Stimulated activated naive B cell treated with anti-CD40 and anti-IgM and Interleukin-4, amounts not matched to agents 10 μg/mL and 1 μg/mL and 100 μg/mL, for 72 hours (primary cell): ENCODE measurements around the gene HAND2.

ENCODE experiments used
- ATAC-seq, 2 donors: fragments of 150-1000 bp; cut with Tn5 transposase; replicated peaks; 2 replicates each; pipeline ENCODE4 v1.10.0; 2021; ENCODE audit warnings: moderate library complexity in 1 of 2
- DNase-seq: peaks from one replicate; pipeline ENCODE4 v3.0.0; 2021
- H3K27ac Mint-ChIP-seq: one replicate; pipeline ENCODE4 v1.8.0; 2022; ENCODE audit warnings: mild to moderate bottlenecking, mixed read lengths
- H3K27me3 Mint-ChIP-seq, 2 donors: one replicate each; pipeline ENCODE4 v1.8.0; 2022; ENCODE audit warnings: mixed read lengths in 2 of 2
- H3K36me3 Mint-ChIP-seq, 2 donors: one replicate each; pipeline ENCODE4 v1.8.0; 2022; ENCODE audit warnings: mixed read lengths in 2 of 2, mild to moderate bottlenecking in 1 of 2
- H3K4me1 Mint-ChIP-seq, 2 donors: one replicate each; pipeline ENCODE4 v1.8.0; 2022; ENCODE audit warnings: mixed read lengths in 2 of 2, mild to moderate bottlenecking in 1 of 2
- H3K4me3 Mint-ChIP-seq, 2 donors: one replicate each; pipeline ENCODE4 v1.8.0; 2022; ENCODE audit warnings: mild to moderate bottlenecking in 2 of 2, mixed read lengths in 2 of 2, moderate library complexity in 1 of 2
- H3K9me3 Mint-ChIP-seq, 2 donors: one replicate each; pipeline ENCODE4 v1.8.0; 2022; ENCODE audit warnings: mixed read lengths in 2 of 2, mild to moderate bottlenecking in 1 of 2

HAND2 gene

DNA sequence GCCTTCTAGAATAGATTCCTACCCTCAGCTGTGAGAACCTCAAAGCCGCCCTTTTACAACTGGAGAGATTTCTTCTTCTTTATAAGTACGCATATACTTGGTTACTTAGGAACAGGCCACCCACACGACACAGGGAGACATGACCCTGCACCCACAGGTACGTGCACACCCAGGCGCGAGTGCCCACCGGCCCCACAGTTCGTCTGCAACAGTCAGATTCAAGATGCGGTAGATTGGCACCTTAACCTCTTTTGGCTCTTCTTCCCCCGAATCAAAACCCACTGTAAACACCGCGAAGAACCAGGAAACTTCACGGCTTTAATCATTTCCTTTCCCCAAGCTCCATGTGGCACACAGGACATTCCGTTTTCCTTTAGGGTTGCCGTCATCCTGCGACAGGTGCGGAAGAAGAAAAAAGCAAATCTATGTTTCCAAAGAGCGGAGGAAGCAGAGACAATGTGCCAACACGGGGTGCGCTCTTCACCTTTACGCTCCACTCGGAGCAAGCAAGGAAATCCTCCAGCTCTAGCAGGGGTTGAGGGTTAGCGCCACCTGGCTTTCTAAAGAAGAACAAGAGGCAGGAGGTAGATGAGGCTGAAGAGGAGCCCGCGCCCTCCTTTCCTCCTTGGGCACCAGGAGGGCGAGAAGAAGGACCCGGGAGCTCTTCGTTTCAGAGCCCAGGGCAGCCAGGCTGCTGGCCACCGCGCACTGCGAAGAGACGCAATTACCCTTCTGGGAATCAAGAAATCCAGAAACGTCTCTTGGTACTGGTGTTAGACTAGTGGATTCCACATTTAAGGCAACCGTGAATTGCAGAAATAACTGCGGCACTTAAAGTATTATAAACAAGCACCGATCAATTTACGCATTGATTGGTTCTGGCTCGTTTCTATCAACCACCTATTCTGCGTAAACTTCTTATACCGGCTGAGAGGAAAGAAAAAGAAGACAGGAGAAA is 35.7 kb downstream of the HAND2 start:
- H3K4me3 Mint-ChIP-seq = peak overlapping the region; percentile 83
- peaks cover 11 to 13% of the 10 kb centered on the region in 2 donors for H3K4me1 Mint-ChIP-seq
- H3K27me3 Mint-ChIP-seq = peaks cover 35 to 46% of the 10 kb centered on the region in 2 donors
- ATAC-seq = peak; percentile 94 to 95
- peak; percentile 38 for DNase-seq
- H3K27ac Mint-ChIP-seq = peak overlapping the region; percentile 47
- H3K36me3 Mint-ChIP-seq = no peaks in the 10 kb centered on the region
- H3K9me3 Mint-ChIP-seq = no peaks in the 10 kb centered on the region

DNA sequence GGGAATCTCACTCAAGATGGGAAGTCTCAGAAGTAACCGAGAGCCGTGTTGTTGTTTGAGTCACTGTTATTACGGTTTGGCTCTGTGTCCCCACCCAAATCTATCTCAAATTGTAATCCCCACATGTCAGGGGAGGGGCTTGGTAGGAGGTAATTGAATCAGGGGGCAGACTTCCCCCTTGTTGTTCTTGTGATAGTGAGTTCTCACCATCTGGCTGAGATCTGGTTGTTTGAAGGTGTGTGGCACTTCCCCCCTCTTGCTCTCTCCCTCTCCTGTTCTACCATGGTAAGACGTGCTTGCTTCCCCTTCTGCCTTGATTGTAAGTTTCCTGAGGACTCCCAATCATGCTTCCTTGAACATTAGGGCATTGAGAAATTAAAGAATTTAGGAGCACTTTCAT is 37.0 kb downstream of the HAND2 start:
- Mint-ChIP-seq H3K4me3 (no peak overlapping the region), H3K36me3 (no peaks in the 10 kb centered on the region), H3K27ac (no peak overlapping the region), H3K4me1 (peaks cover 8 to 11% of the 10 kb centered on the region in 2 donors), H3K27me3 (peaks cover 38 to 45% of the 10 kb centered on the region in 2 donors), H3K9me3 (no peaks in the 10 kb centered on the region)
- ATAC-seq (no peak), DNase-seq (no peak)

DNA sequence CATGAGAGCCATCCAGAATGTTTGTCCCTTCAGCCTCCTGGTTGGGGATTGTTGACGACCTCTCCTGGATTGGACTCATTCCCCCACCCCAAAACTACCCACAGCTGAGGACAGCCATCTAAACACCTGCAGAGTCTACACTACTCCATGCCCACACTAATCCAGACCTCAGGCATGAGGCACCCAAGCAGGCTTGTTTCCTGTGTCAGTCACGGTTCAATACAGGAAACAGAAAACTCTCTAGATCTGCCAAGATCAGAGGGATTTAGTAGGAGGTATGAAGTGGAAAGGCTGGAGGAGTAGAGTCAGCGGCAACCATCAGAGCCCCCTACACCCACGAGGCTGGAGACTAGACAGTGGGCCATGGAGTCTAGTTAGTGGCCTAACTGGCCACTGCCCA is 37.7 kb downstream of the HAND2 start:
- no peak overlapping the region for H3K4me3 Mint-ChIP-seq
- H3K36me3 Mint-ChIP-seq = no peaks in the 10 kb centered on the region
- DNase-seq (no peak), ATAC-seq (no peak)
- H3K27me3 Mint-ChIP-seq = peaks cover 39 to 45% of the 10 kb centered on the region in 2 donors
- no peaks in the 10 kb centered on the region for H3K9me3 Mint-ChIP-seq
- H3K27ac Mint-ChIP-seq = no peak overlapping the region
- H3K4me1 Mint-ChIP-seq = peaks cover 4 to 7% of the 10 kb centered on the region in 2 donors

DNA sequence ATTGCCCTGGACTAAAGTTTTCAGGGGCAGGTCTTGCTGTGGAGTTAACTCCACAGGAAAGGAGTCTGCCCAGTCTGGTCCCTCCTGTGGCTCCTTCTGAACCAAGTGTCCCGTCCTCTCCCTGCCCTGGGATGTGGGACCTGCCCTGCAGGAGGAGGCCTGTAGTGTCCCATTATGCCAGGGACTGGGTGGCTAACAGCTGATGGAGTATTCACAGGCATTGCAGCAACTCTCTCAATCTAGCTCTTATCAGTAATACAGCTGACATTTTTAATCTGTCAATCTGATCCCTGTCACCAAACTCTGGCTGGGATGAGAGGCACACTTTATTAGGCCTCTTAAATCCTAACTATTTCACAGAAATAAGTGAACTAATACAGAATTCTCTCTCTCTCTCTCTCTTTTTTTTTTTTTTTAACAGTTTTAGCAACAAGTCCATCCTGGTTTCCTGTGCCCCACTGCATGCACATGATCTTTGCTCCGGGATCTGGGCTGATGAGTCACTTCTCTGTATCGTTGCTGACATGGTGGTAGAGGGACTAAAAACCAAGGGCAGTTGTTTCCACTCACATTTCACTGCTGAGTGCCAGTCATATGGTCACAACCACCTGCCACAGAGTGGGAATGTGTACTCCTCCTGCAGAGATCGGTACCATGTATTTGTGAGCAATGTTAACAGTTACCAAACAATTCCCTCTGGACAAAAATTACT is 39.1 kb downstream of the HAND2 start:
- Mint-ChIP-seq H3K9me3 (no peaks in the 10 kb centered on the region), H3K27ac (no peak overlapping the region), H3K36me3 (no peaks in the 10 kb centered on the region), H3K27me3 (peaks cover 35 to 49% of the 10 kb centered on the region in 2 donors), H3K4me1 (peaks cover 4 to 7% of the 10 kb centered on the region in 2 donors), H3K4me3 (no peak overlapping the region)
- no peak for ATAC-seq
- DNase-seq = no peak

DNA sequence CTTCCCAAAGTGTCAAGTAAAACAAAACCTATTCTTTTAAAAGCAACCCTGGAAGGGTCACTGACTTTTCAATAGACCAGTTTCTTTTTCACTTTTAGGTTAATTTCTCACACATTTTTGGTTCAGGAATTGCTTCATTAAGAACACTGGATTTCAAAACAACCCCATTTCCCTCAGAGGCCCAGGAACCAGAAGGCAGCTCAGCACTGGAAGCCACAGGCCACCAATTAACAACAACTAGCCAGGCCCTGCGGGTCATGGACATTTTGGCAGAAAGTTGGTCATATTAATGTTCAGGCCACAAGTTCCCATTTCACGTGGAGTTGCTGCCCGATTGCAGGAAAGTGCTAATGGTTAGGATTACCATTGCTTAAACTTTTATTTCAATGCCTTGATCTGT is 39.8 kb downstream of the HAND2 start:
- Mint-ChIP-seq H3K27ac (no peak overlapping the region), H3K36me3 (no peaks in the 10 kb centered on the region), H3K4me3 (no peak overlapping the region), H3K4me1 (peaks cover 4 to 7% of the 10 kb centered on the region in 2 donors), H3K9me3 (no peaks in the 10 kb centered on the region), H3K27me3 (peaks cover 31 to 45% of the 10 kb centered on the region in 2 donors)
- no peak for DNase-seq
- no peak for ATAC-seq

DNA sequence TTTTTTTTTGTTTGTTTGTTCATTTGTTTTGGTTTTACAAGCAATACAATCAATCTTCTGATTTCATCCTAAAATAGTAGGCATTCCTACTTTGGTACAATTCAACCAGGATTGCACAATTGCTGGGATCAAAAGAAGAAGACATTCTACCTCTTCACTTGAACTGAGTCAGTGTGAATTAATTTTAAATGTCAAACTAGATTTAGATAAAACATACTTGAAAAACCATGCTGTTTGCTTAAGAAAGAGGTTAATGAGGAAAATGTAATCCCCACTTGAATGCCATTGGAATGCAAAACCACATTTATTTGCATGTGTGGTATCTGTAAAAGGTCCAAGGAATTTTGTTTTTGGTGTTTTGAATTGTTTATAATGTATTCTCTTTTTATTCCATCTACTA is 40.5 kb downstream of the HAND2 start:
- H3K9me3 Mint-ChIP-seq = no peaks in the 10 kb centered on the region
- no peak overlapping the region for H3K27ac Mint-ChIP-seq
- no peaks in the 10 kb centered on the region for H3K36me3 Mint-ChIP-seq
- no peak overlapping the region for H3K4me3 Mint-ChIP-seq
- H3K27me3 Mint-ChIP-seq = peaks cover 29 to 41% of the 10 kb centered on the region in 2 donors
- ATAC-seq (no peak), DNase-seq (no peak)
- H3K4me1 Mint-ChIP-seq = peaks cover 4 to 6% of the 10 kb centered on the region in 2 donors

DNA sequence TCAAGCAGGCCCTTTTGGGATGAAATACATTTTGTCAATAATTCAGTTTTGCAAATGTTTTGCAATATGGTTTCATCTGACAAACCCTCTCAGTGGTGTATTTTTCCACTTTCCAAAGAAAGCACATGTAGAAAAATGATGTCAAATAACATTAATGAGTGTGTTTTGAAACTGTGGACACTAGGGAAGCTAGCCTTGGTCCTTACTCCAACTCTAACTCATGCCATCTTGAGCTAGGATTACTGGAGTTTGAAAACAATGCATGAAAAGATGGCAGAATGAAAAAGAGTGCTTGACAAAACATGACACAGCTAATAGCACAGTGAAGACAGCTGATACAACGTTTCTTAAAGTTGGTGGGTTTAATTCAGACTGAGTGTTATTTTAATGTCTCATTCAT is 41.4 kb downstream of the HAND2 start:
- Mint-ChIP-seq H3K9me3 (no peaks in the 10 kb centered on the region), H3K27ac (no peak overlapping the region), H3K36me3 (no peaks in the 10 kb centered on the region), H3K4me1 (no peaks in the 10 kb centered on the region), H3K27me3 (peaks cover 24 to 34% of the 10 kb centered on the region in 2 donors), H3K4me3 (no peak overlapping the region)
- no peak for DNase-seq
- ATAC-seq = no peak

DNA sequence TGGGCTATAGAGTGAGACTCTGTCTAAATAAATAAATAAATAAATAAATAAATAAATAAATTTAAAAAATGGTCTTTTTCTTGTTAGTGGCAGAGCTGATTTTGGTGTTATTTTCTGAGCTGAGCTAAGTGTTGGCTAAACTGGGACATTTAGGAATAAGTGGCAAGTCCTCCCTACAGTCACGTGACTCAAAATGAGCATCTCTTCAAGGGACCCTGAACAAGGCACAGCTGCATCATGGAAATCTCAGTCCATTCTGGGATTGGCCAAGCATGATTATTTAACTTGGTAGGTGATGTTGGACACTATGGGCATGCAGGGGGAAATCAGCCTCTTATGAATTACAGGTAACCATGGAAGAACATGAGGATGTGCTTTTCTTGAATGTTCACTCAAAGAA is 42.0 kb downstream of the HAND2 start:
- H3K27me3 Mint-ChIP-seq = peaks cover 20 to 30% of the 10 kb centered on the region in 2 donors
- H3K36me3 Mint-ChIP-seq = no peaks in the 10 kb centered on the region
- no peak for ATAC-seq
- no peaks in the 10 kb centered on the region for H3K4me1 Mint-ChIP-seq
- H3K4me3 Mint-ChIP-seq = no peak overlapping the region
- H3K27ac Mint-ChIP-seq = no peak overlapping the region
- H3K9me3 Mint-ChIP-seq = no peaks in the 10 kb centered on the region
- DNase-seq = no peak

DNA sequence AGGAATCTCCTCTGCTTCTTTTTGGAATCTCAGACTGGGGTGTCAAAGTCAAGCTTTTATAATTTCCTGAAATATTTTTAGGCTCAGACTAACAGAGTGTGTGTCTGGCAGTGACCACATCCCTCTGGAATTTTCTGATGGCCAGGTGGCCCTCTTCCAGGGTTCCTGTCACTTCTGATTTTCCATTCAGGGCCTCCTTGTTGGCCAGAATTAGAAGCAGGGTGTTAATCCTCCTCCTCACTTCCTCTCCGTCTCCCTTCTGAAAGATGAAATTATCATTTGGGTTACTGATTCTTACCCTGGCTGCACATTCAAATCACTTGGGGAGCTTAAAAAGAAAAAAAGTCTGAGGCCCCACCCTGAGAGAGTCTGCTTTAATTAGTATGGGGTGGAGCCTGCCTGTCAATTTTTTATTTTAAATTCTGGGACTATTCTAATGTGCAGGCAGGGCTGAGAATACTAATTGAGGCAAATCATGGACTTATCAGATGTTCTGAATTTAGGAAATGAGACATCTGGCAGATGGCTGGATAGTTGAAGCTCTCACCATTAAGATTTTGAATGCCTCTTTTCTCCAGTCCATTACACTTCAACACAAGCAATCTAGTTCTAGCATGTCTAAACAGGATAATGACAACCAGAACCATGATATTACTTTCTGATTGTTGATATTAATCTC is 43.2 kb downstream of the HAND2 start:
- DNase-seq (no peak), ATAC-seq (no peak)
- Mint-ChIP-seq H3K9me3 (no peaks in the 10 kb centered on the region), H3K36me3 (no peaks in the 10 kb centered on the region), H3K4me1 (no peaks in the 10 kb centered on the region), H3K27ac (no peak overlapping the region), H3K4me3 (no peak overlapping the region), H3K27me3 (peaks cover 10 to 20% of the 10 kb centered on the region in 2 donors)

DNA sequence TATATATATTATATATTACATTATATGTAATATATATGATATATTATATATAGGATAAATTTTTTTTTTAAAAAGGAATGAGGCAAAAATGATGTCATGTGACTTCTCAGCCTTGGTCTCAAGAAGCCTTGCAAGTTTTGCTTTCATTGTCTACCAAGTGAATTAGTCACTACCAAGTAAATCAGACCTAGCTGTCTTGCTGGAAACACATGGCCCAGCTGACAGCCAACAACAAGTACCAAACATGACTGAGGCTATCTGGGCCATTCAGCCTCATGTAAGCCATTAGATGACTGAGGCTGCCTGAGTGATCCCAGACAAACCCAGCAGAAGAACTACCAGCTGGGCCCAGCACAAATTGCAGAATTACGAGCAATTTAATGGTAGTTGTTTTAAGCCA is 44.9 kb downstream of the HAND2 start:
- Mint-ChIP-seq H3K9me3 (no peaks in the 10 kb centered on the region), H3K4me1 (no peaks in the 10 kb centered on the region)
- no peak for DNase-seq

DNA sequence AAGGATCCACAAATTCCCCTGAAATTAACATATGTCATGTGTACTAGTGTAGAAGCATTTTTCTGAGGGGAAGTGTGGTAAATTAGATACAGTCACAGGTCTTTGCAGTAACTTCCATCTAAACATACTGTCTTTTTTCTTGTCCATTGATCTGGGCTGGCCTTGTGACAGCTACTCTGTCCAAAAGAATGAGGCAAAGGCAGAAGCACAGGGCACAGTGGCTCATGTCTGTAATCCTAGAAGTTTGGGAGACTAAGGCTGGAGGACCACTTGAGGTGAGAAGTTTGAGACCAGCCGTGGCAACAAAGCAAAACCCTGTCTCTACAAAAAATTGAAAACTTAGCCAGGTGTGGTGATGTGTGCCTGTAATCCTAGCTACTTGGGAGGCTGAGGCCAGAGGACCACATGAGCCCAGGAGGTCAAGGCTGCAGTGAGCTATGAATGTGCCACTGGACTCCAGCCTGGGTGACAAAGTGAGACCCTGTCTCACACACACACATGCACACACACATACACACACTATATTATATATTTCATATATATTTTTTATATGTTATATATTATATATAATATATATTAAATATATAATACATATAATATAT is 47.6 kb downstream of the HAND2 start:
- Mint-ChIP-seq H3K9me3 (peaks cover 0 to 3% of the 10 kb centered on the region in 2 donors), H3K27ac (no peak overlapping the region), H3K36me3 (no peaks in the 10 kb centered on the region), H3K27me3 (peaks cover 0 to 8% of the 10 kb centered on the region in 2 donors), H3K4me3 (no peak overlapping the region), H3K4me1 (no peaks in the 10 kb centered on the region)
- ATAC-seq = no peak
- no peak for DNase-seq

More for the DNA sequence above, 44.9 kb downstream of the HAND2 start:
- Mint-ChIP-seq H3K27me3 (peaks cover 4 to 8% of the 10 kb centered on the region in 2 donors), H3K27ac (no peak overlapping the region), H3K36me3 (no peaks in the 10 kb centered on the region), H3K4me3 (no peak overlapping the region)
- no peak for ATAC-seq

DNA sequence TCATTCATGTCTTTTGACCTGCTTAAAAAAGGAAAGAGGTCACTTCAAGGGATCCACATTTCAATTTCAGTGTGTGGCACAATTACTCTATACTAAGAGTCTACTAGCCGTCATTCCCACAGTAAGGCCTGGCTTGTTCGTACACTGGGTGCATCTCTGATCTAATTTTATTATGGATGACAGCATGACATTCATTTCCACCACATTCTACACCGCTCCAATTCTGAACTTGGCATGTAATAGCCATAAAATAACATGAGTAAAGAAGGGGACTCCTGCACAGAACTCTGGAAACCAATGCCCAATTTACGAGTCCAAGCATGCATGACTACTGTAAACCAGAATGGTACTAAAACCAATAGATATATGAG is 51.1 kb downstream of the HAND2 start:
- no peaks in the 10 kb centered on the region for H3K4me1 Mint-ChIP-seq
- H3K27me3 Mint-ChIP-seq = no peaks in the 10 kb centered on the region
- no peak overlapping the region for H3K4me3 Mint-ChIP-seq
- H3K27ac Mint-ChIP-seq = no peak overlapping the region
- ATAC-seq (no peak), DNase-seq (no peak)
- no peaks in the 10 kb centered on the region for H3K36me3 Mint-ChIP-seq
- peaks cover 0 to 3% of the 10 kb centered on the region in 2 donors for H3K9me3 Mint-ChIP-seq

DNA sequence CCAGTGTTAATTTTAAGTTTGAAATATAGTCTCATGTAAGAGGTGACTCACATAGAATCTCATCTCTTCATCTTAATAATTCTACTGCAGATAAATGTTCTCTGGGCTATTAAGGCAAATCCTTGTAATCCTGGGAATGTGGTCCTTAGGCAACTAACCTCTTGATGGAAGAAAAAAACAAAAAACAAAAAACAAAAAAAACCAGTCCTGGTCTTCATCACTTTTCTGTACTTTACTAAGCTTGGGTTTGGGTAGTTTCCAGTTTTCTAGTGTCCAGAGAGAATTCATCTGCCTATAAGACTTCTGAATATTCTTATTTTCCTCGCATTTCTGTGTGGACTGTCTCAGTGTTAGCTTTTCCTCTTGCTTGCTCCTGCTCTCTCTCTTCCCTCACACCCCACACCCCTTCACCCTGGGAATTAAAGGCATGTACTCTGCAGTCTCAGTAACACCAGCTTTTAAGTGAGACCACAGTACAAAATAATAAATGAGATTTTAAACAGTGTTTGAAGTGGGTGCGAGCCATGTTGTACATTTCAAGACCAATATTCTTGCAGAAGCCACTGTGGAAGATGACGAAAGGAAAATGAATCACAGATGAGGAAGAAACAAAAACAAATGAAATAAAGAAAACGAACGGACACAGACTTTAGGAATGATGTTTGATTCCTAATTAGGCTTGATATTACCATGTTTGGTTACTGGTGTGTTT is 51.7 kb downstream of the HAND2 start:
- ATAC-seq = no peak
- Mint-ChIP-seq H3K27me3 (peaks cover 2 to 4% of the 10 kb centered on the region in 2 donors), H3K27ac (no peak overlapping the region), H3K9me3 (peaks cover 0 to 3% of the 10 kb centered on the region in 2 donors), H3K4me3 (no peak overlapping the region), H3K4me1 (no peaks in the 10 kb centered on the region), H3K36me3 (no peaks in the 10 kb centered on the region)
- DNase-seq = no peak
